ENCODE data around the gene POU2F1.

POU2F1 gene

DNA sequence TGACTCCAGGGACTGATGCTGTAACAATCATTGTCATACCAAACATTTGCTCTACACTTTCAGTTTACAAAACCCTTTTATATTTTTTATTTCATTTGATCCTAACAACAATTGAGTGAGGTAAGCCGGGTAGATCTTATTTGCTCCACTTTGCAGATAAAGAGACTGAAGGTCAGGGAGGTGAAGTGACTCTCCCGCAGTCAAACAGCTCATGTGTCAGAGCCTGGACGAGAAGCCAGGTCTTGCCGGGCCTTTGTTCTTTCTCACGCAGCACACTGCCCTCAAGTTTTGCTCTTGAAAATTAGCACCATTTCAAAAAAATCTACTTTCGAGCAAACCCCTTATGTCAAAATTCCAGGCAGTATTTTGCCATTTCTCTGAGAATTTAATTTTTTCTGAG lies 232.4 kb downstream of the POU2F1 start:
- Histone ChIP-seq H2AFZ (ENCODE audit: low read depth, low read length, severe bottlenecking) (no peak overlapping the region), H3K27ac (ENCODE audit: low read depth, low read length) (no peak overlapping the region), H4K20me1 (ENCODE audit: low read depth, low read length) (no peaks in the 10 kb centered on the region), H3K9me3 (ENCODE audit: insufficient read depth, low read length) (no peaks in the 10 kb centered on the region), H3K9ac (ENCODE audit: low read length) (no peak overlapping the region), H3K79me2 (ENCODE audit: insufficient read depth, low read length) (no peaks in the 10 kb centered on the region), H3K27me3 (ENCODE audit: low read length) (no peaks in the 10 kb centered on the region), H3K9me2 (replicated peaks; ENCODE audit: insufficient read depth, low read length) (no peaks in the 10 kb centered on the region), H3K4me2 (ENCODE audit: low read depth, low read length, poor library complexity, severe bottlenecking) (no peak overlapping the region), H3K4me3 (ENCODE audit: insufficient read depth, low read length, poor library complexity, severe bottlenecking) (no peak overlapping the region), H3F3A (ENCODE audit: insufficient read depth) (0 out of 2 replicates have a peak, but pooled peaks cover 3% of the 10 kb centered on the region), H3K36me3 (ENCODE audit: low read length) (no peaks in the 10 kb centered on the region)
- TF ChIP-seq, protein P1, sequence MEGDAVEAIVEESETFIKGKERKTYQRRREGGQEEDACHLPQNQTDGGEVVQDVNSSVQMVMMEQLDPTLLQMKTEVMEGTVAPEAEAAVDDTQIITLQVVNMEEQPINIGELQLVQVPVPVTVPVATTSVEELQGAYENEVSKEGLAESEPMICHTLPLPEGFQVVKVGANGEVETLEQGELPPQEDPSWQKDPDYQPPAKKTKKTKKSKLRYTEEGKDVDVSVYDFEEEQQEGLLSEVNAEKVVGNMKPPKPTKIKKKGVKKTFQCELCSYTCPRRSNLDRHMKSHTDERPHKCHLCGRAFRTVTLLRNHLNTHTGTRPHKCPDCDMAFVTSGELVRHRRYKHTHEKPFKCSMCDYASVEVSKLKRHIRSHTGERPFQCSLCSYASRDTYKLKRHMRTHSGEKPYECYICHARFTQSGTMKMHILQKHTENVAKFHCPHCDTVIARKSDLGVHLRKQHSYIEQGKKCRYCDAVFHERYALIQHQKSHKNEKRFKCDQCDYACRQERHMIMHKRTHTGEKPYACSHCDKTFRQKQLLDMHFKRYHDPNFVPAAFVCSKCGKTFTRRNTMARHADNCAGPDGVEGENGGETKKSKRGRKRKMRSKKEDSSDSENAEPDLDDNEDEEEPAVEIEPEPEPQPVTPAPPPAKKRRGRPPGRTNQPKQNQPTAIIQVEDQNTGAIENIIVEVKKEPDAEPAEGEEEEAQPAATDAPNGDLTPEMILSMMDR (IDR thresholded peaks at IDR 0.05; ENCODE audit: insufficient read depth, low read length, poor library complexity, severe bottlenecking), result no peak
- TF ChIP-seq EZH2phosphoT487 (conservative IDR thresholded peaks at IDR 0.05; ENCODE audit: low read length), result no peak

DNA sequence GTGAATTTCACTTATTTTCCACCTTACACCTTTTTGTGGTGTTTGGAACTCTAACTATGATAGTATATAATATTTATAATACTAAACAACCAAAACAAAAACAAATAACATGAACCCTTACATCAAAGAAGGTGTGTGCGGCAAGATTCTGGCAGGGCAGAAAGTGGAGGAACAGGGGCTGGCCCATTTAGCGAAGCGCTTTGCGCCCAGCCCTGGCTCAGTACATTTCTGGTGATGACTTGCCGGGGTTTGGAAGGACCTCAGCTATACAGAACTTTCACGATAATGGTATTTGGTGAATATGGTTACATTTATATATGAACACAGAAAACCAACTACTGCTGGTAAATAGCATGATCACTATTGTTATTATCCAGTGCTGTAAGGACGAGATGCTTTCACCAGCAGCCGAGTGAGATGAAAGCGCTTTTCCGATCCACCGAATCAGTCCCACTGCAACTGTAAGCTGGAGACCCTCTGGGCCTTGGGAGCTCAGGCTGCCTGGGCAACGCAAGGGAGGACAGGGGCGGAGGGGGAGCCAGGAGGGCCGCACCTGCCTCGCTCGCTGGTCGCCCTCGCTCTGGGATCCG lies 233.7 kb downstream of the POU2F1 start:
- Histone ChIP-seq H3K9me2 (replicated peaks; ENCODE audit: insufficient read depth, low read length) (no peaks in the 10 kb centered on the region), H3K79me2 (ENCODE audit: insufficient read depth, low read length) (no peaks in the 10 kb centered on the region), H3K27me3 (ENCODE audit: low read length) (no peaks in the 10 kb centered on the region), H4K20me1 (ENCODE audit: low read depth, low read length) (no peaks in the 10 kb centered on the region), H3K36me3 (ENCODE audit: low read length) (no peaks in the 10 kb centered on the region), H2AFZ (ENCODE audit: low read depth, low read length, severe bottlenecking) (peak overlapping the region; percentile 94), H3K4me3 (ENCODE audit: insufficient read depth, low read length, poor library complexity, severe bottlenecking) (peak overlapping the region; percentile 56), H3K9ac (ENCODE audit: low read length) (peak overlapping the region; percentile 47), H3F3A (ENCODE audit: insufficient read depth) (0 out of 2 replicates have a peak, but pooled peaks cover 3% of the 10 kb centered on the region), H3K27ac (ENCODE audit: low read depth, low read length) (no peak overlapping the region), H3K9me3 (ENCODE audit: insufficient read depth, low read length) (no peaks in the 10 kb centered on the region), H3K4me2 (ENCODE audit: low read depth, low read length, poor library complexity, severe bottlenecking) (peak overlapping the region; percentile 85)
- TF ChIP-seq, protein P1 (IDR thresholded peaks at IDR 0.05; ENCODE audit: insufficient read depth, low read length, poor library complexity, severe bottlenecking), result no peak
- no peak for TF ChIP-seq EZH2phosphoT487 (conservative IDR thresholded peaks at IDR 0.05; ENCODE audit: low read length)

DNA sequence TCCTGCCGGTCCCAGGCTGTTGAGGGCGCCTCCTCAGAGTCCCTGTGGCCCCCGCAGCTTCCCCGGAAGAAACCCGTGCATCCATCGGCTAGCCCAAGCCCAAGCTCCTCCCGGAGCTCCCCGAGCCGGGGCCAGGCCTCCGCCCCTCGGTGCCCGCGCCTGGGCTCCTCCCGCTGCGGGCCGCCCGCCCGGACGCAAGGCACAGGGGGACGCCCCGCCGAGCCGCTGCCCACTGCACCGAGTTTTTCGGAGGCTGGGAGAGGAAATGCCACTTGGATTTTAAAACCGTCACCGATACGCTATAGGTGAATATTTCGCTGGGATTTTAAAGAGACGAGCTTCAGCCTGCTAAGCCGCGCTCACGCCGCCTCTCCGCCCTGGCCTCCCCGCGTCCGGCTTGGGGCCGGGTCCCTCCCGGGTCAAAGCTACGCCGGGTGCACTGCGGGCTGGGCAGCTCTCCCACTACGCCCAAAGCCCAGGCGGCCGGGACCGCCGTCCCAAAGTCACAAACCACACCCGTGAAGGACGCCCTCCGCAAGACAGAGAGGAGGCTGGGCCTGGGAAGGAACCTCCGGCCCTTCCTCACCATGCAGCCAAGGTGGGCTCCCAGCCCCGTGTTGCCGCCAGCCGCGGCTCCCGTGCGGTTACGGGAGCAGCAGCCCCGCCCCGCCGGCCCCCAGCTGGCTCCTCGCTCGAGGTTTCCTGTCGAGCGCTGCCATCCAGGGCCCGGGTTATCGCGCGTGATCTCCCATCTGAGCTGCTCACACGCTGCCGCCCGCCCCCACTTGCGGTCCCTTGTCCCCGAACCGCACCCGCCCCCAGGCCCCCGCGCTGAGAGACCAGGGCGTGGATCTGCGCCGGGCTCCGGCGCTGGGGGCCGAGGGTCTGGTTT lies 234.5 kb downstream of the POU2F1 start:
- Histone ChIP-seq H3F3A (ENCODE audit: insufficient read depth) (0 out of 2 replicates have a peak, but pooled peaks cover 3% of the 10 kb centered on the region), H3K9me2 (replicated peaks; ENCODE audit: insufficient read depth, low read length) (no peaks in the 10 kb centered on the region), H3K27ac (ENCODE audit: low read depth, low read length) (no peak overlapping the region), H4K20me1 (ENCODE audit: low read depth, low read length) (no peaks in the 10 kb centered on the region), H3K79me2 (ENCODE audit: insufficient read depth, low read length) (no peaks in the 10 kb centered on the region), H2AFZ (ENCODE audit: low read depth, low read length, severe bottlenecking) (peak overlapping the region; percentile 94), H3K4me3 (ENCODE audit: insufficient read depth, low read length, poor library complexity, severe bottlenecking) (peak overlapping the region; percentile 56), H3K9me3 (ENCODE audit: insufficient read depth, low read length) (no peaks in the 10 kb centered on the region), H3K9ac (ENCODE audit: low read length) (peak overlapping the region; percentile 47), H3K27me3 (ENCODE audit: low read length) (no peaks in the 10 kb centered on the region), H3K4me2 (ENCODE audit: low read depth, low read length, poor library complexity, severe bottlenecking) (peak overlapping the region; percentile 85), H3K36me3 (ENCODE audit: low read length) (no peaks in the 10 kb centered on the region)
- no peak for TF ChIP-seq EZH2phosphoT487 (conservative IDR thresholded peaks at IDR 0.05; ENCODE audit: low read length)
- TF ChIP-seq, protein P1 (IDR thresholded peaks at IDR 0.05; ENCODE audit: insufficient read depth, low read length, poor library complexity, severe bottlenecking), result no peak

Measured in SU-DHL-6 (cell line).